Mesothelial cell of epicardium (in vitro differentiated cells): ENCODE results near the gene SYNE4. TPM values are rescaled to one million over a fixed set of nuclear protein-coding genes. Genes with fewer than 3 reads are reported as not detected.
A peak's percentile ranks its signal among the peaks of the same experiment; 100 is the strongest.

Experiments
- DNase-seq, 2 experiments: peaks; one replicate each; pipeline ENCODE4 v3.0.0; 2021; ENCODE audit warnings: low spot score in 2 of 2; ENCODE audit not compliant: unreplicated experiment in 2 of 2
- H3K27ac Mint-ChIP-seq: 2 replicates; pipeline ENCODE4 v1.8.0; 2021; ENCODE audit warnings: mixed read lengths
- H3K27me3 Mint-ChIP-seq: 2 replicates; pipeline ENCODE4 v1.8.0; 2021; ENCODE audit warnings: low read depth, mixed read lengths
- H3K36me3 Mint-ChIP-seq: 2 replicates; pipeline ENCODE4 v1.8.0; 2021; ENCODE audit warnings: mixed read lengths
- H3K4me1 Mint-ChIP-seq: 2 replicates; pipeline ENCODE4 v1.8.0; 2021; ENCODE audit warnings: mixed read lengths
- H3K4me3 Mint-ChIP-seq: 2 replicates; pipeline ENCODE4 v1.8.0; 2021; ENCODE audit warnings: mild to moderate bottlenecking, moderate library complexity, mixed read lengths
- H3K9me3 Mint-ChIP-seq: 2 replicates; pipeline ENCODE4 v1.8.0; 2021; ENCODE audit warnings: mixed read lengths
- total RNA-seq: library from RNA; stranded (reverse); gene quantifications from 3 replicates; pipeline ENCODE4 v1.2.1, GENCODE V29; 2021
- TF ChIP-seq, protein P1 (sequence below): fragments of 200-600 bp; sonication (generic); IDR thresholded peaks from one replicate; pipeline ENCODE4 v1.5.0; 2021; ENCODE audit warnings: antibody characterized with exemption; ENCODE audit not compliant: unreplicated experiment

SYNE4 gene
- total RNA-seq, 1 donor from 2014 or later = 17.0 TPM

DNA sequence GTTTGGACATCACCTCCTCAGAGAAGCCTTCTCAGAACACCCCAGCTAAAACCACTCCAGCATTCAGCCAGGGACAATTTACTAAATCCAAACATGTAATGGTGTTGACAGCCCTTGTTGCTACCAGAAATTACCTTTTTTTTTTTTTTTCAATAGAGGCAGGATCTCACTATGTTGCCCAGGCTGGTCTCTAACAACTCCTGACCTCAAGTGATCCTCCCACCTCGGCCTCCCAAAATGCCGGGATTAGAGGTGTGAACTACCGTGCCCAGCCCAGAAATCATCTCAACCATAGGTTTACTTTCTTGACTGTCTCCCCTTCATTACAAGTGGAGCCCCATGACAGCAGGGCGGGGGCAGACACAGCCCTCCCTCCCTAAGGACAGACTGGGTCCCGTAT is 14.8 kb upstream of the SYNE4 start:
- no peak for DNase-seq
- Mint-ChIP-seq H3K27me3 (no peaks in the 10 kb centered on the region), H3K9me3 (no peaks in the 10 kb centered on the region), H3K4me1 (no peaks in the 10 kb centered on the region), H3K36me3 (peaks cover 30% of the 10 kb centered on the region), H3K27ac (no peak overlapping the region), H3K4me3 (no peak overlapping the region)
- TF ChIP-seq, protein P1, sequence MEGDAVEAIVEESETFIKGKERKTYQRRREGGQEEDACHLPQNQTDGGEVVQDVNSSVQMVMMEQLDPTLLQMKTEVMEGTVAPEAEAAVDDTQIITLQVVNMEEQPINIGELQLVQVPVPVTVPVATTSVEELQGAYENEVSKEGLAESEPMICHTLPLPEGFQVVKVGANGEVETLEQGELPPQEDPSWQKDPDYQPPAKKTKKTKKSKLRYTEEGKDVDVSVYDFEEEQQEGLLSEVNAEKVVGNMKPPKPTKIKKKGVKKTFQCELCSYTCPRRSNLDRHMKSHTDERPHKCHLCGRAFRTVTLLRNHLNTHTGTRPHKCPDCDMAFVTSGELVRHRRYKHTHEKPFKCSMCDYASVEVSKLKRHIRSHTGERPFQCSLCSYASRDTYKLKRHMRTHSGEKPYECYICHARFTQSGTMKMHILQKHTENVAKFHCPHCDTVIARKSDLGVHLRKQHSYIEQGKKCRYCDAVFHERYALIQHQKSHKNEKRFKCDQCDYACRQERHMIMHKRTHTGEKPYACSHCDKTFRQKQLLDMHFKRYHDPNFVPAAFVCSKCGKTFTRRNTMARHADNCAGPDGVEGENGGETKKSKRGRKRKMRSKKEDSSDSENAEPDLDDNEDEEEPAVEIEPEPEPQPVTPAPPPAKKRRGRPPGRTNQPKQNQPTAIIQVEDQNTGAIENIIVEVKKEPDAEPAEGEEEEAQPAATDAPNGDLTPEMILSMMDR = no peak

DNA sequence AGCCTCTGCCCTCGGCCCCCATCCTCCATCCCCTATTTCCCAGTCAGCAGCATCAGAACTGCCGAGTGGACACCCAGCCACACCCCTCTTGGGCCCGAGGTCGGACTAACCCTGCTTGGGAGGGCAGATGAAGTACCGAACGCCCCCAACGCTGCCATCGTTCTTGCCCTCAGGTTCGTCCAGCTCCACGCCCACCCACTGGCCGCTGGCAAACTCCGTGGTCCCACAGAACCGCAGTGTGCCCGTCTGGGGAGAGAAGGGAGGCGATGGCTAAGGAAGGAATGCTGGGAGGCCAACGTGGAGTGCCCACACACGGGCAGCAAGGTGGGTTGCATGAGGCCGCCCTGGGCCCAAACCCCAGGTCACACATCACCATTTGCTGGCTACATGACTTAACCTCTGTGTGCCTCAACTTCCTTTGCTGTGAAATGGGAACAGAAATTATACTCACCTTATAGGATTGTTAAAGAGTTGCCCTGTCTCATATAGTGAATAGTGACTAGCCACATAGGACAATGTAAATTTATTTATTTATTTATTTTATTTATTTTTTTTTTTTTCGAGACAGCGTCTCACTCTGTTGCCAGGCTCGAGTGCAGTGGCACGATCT is 10.6 kb upstream of the SYNE4 start:
- H3K4me1 Mint-ChIP-seq = peaks cover 5% of the 10 kb centered on the region
- H3K9me3 Mint-ChIP-seq = no peaks in the 10 kb centered on the region
- DNase-seq = no peak
- H3K4me3 Mint-ChIP-seq = no peak overlapping the region
- H3K27ac Mint-ChIP-seq = no peak overlapping the region
- TF ChIP-seq, protein P1 = no peak
- no peaks in the 10 kb centered on the region for H3K27me3 Mint-ChIP-seq
- H3K36me3 Mint-ChIP-seq = peaks cover 36% of the 10 kb centered on the region

DNA sequence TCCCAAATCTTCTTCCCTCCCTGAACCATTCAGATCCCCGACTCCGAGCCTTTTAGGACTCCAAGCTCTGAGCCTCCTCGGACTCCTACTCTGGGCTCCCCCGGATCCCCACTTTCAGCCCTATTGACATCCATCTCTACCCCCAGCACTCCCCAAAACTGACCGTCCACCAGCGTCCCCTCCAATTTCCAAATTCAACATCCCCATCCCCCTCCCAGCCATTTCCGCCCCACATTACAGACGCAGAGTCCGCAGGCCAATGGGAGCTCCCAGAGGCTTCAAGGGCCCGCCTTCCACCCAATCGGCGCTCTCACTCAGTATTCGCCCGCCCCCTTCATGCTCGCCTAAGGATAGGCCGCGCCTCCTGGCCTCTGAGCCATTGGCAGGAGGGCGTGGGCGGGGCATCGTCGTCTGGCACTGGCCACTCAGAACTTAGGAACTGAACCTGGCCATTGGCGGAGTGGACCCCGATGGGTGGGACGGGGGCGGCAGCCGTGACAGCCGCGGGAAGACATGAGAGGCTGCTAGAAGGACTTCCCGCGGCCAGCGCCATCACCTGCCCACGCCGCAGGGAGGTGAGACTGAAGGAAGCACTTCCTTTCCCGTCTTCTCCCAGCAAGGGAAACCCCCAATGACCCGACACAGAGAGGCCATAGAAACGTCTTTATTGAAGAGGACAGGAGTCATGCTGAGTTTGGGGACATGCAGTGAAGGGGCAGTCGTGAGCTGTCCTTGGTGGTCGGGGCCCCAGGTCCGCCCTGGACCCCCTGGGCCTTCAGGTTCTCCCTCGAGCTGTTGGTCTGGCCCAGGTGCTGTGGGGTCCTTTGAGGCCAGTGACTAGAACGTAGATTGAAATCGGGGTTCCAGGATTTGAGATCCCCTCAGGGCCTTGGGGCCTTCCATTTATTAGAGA is 5.7 kb upstream of the SYNE4 start, which contains the start of gene ALKBH6:
Gene ALKBH6, minus strand, starts transcription at position 202 of the 913 bp plus-strand sequence. CDS start 816 bp downstream, outside the sequence.
- Mint-ChIP-seq H3K4me1 (peaks cover 22% of the 10 kb centered on the region), H3K27ac (peak within 1 kb of the TSS; percentile 95), H3K9me3 (no peaks in the 10 kb centered on the region), H3K4me3 (peak within 1 kb of the TSS; percentile 99), H3K27me3 (no peaks in the 10 kb centered on the region), H3K36me3 (peaks cover 17% of the 10 kb centered on the region)
- TF ChIP-seq, protein P1 = no peak
- DNase-seq = peak; percentile 98

DNA sequence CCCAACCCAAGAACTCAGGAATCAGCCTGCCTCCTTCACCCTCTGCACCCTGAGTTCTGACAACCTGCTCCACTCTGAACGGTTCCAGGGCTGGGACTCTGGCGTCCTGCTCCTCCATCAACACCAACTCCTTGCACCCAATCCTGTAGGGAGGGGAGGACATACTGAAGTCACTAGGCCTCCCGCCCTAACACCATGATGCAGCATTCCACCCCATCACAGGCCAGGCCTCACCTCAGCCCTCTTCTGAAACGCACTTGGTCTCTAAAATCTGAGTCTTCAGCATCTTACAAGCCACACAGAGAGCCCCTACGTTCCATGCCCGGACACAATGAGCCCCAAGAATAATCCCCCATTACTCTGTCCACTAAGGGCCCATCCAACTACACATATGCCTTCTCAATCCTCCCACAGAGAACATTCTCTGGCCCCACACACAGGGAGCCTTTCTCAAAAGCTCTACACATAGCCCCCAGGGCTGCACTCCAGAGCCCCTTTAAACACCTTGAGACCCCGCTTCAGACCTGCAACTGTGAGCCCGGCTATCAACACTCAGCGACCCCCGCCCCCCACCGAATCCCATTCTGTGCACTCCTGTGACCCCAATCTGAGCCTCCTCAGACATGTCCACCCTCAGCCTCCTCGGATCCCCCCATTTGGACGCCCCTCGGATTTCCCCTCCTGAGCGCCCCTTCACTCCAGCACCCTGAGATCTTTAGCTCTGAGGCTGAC is 4.8 kb upstream of the SYNE4 start:
- Mint-ChIP-seq H3K9me3 (no peaks in the 10 kb centered on the region), H3K27ac (peak overlapping the region; percentile 71), H3K4me1 (peaks cover 26% of the 10 kb centered on the region), H3K4me3 (peak overlapping the region; percentile 99), H3K27me3 (peaks cover 2% of the 10 kb centered on the region), H3K36me3 (peaks cover 14% of the 10 kb centered on the region)
- TF ChIP-seq, protein P1 = no peak
- no peak for DNase-seq

DNA sequence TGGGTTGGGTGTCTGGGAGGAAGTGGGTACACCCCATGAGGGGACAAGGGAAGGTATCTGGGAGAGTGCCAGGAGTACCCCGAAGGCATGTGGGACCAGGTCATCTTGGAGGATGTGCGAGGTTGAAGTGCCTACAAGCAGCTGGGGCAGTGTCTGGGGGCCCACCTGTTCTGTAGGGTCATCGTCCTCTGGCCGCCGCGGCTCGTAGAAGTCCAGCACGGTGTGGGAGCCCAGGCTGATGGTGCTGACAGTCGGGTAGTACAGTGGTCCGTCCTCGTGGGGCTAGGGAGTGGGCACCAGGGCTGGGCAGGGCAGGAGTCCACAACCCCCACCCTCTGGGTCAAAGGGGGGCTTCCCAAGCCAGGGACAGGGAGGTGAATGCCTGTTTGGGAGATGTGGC is 1.8 kb upstream of the SYNE4 start:
- H3K27me3 Mint-ChIP-seq = peaks cover 2% of the 10 kb centered on the region
- H3K4me1 Mint-ChIP-seq = peaks cover 33% of the 10 kb centered on the region
- H3K27ac Mint-ChIP-seq = no peak overlapping the region
- DNase-seq = no peak
- TF ChIP-seq, protein P1 = no peak
- no peaks in the 10 kb centered on the region for H3K9me3 Mint-ChIP-seq
- peak overlapping the region; percentile 68 for H3K4me3 Mint-ChIP-seq
- H3K36me3 Mint-ChIP-seq = peaks cover 4% of the 10 kb centered on the region
